ENCODE measurements around the gene TBC1D5. TPM values are rescaled to one million over a fixed set of nuclear protein-coding genes. Genes with fewer than 3 reads are reported as not detected.

The TBC1D5 gene
- total RNA-seq, 1 experiment from 2014 or later: 36.4 TPM

DNA sequence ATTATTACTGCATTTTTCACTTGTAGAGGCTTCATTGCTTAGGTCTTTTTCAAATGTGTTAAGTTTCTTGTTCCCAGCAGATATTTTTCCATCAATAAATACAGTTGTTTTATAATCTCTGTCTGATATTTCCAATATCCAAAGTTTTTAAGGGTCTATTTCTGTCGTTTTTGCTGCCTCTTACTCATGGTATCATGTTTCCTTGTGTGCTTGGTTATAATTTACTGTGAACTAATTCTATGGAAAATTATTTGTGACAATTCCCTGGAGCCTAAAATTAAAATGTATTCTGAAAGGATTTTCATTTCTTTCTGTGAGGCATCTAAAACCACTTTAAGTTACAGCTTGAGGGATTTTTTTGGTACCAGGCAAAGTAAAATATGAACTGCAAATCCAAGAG lies 17.5 kb downstream of the TBC1D5 start:
- intact Hi-C loops (cut with micrococcal nuclease; ENCODE audit: unreplicated experiment): no loop called here
- no peaks in the 10 kb centered on the region for H3K9me3 Mint-ChIP-seq (ENCODE audit: unreplicated experiment)
- Histone ChIP-seq H3K36me3 (ENCODE audit: control insufficient read depth, insufficient read depth, low read length) (no peaks in the 10 kb centered on the region), H3K27me3 (replicated peaks; ENCODE audit: control insufficient read depth, insufficient read depth, low read length) (no peaks in the 10 kb centered on the region), H3K4me3 (ENCODE audit: low read depth, low read length) (no peak overlapping the region), H3K4me1 (no peaks in the 10 kb centered on the region), H3K9me3 (peaks cover 7% of the 10 kb centered on the region; the same call in 1 of the 2 replicates)
- DNase-seq: no peak
- BruUV-seq (replicated peaks): no TSS peak
- ChIA-PET POLR2A (no interaction called here), CTCF (interaction anchor here (0.7 kb wide), 1 partner anchor 277 kb away, joined by 3 read pairs; no protein-coding TSS in a partner anchor)
- peaks cover 14% of the 10 kb centered on the region for H3K36me3 Mint-ChIP-seq (ENCODE audit: insufficient read depth, unreplicated experiment)
- no peak for TF ChIP-seq CTCF (IDR thresholded peaks at IDR 0.05; ENCODE audit: insufficient read depth in 1 of 2, low read depth in 1 of 2, low read length in 1 of 2, severe bottlenecking in 1 of 2, unreplicated experiment in 1 of 2)
- H3K27ac Mint-ChIP-seq (ENCODE audit: unreplicated experiment): no peak overlapping the region
- H3K4me1 Mint-ChIP-seq (ENCODE audit: low read depth, unreplicated experiment): no peaks in the 10 kb centered on the region
- H3K4me3 Mint-ChIP-seq (ENCODE audit: unreplicated experiment): no peak overlapping the region
- no peaks in the 10 kb centered on the region for H3K27me3 Mint-ChIP-seq (ENCODE audit: insufficient read depth, unreplicated experiment)

DNA sequence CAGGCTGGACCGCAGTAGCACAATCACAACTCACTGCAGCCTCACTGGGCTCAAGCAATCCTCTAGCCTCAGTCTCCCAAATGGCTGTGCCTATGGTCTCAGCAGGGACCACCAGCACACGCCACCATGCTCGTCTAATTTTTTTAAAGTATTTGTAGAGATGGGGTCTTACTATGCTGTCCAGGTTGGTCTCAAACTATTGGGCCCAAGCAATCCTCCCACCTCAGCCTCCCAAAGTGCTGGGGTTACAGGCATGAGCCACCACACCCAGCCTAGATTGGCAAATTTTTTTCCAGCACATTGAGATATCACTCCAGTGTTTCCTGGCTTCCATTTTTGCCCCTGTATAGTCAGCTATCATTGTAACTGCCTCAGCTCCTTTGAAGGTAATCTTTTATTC lies 18.3 kb downstream of the TBC1D5 start:
- intact Hi-C loops (cut with micrococcal nuclease; ENCODE audit: unreplicated experiment): no loop called here
- POLR2A ChIA-PET: no interaction called here

DNA sequence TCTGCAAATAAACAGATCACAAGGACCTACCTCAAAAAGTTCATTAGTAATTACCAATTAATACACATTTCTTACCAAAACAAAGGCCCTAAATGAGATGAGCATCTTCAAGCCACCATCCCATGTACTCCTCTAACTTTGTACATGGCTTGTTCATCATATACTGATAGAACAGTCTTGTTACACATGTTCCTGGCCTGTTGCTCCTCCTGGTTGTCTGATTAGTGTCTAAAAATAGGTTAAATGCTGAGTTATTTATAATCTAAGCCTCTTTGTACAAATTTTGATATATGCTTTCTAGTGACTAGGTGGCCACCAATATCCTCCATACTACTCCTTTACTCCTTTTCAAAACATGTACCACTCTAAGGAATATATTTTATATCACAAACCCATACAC lies 25.0 kb downstream of the TBC1D5 start:
- no peak for DNase-seq
- no peak overlapping the region for H3K4me3 ChIP-seq (ENCODE audit: low read depth, low read length)
- BruUV-seq (replicated peaks): no TSS peak
- TF ChIP-seq CTCF (IDR thresholded peaks at IDR 0.05; ENCODE audit: insufficient read depth in 1 of 2, low read depth in 1 of 2, low read length in 1 of 2, severe bottlenecking in 1 of 2, unreplicated experiment in 1 of 2): no peak
- no peaks in the 10 kb centered on the region for H3K27me3 ChIP-seq (replicated peaks; ENCODE audit: control insufficient read depth, insufficient read depth, low read length)
- no peaks in the 10 kb centered on the region for H3K4me1 Mint-ChIP-seq (ENCODE audit: low read depth, unreplicated experiment)
- no peaks in the 10 kb centered on the region for H3K27me3 Mint-ChIP-seq (ENCODE audit: insufficient read depth, unreplicated experiment)
- ChIA-PET POLR2A (no interaction called here), CTCF (no interaction called here)
- no peaks in the 10 kb centered on the region for H3K36me3 ChIP-seq (ENCODE audit: control insufficient read depth, insufficient read depth, low read length)
- H3K4me3 Mint-ChIP-seq (ENCODE audit: unreplicated experiment): no peak overlapping the region
- intact Hi-C loops (cut with micrococcal nuclease; ENCODE audit: unreplicated experiment): no loop called here
- peaks cover 16% of the 10 kb centered on the region for H3K36me3 Mint-ChIP-seq (ENCODE audit: insufficient read depth, unreplicated experiment)
- peaks cover 10% of the 10 kb centered on the region for H3K9me3 Mint-ChIP-seq (ENCODE audit: unreplicated experiment)
- no peak overlapping the region for H3K27ac Mint-ChIP-seq (ENCODE audit: unreplicated experiment)
- no peaks in the 10 kb centered on the region for H3K4me1 ChIP-seq
- H3K9me3 ChIP-seq: no peaks in the 10 kb centered on the region

More for the DNA sequence above, 18.3 kb downstream of the TBC1D5 start:
- CTCF ChIA-PET: no interaction called here
- no peak for DNase-seq
- Histone ChIP-seq H3K4me3 (ENCODE audit: low read depth, low read length) (no peak overlapping the region), H3K36me3 (ENCODE audit: control insufficient read depth, insufficient read depth, low read length) (no peaks in the 10 kb centered on the region), H3K27me3 (replicated peaks; ENCODE audit: control insufficient read depth, insufficient read depth, low read length) (no peaks in the 10 kb centered on the region), H3K9me3 (peaks cover 7% of the 10 kb centered on the region; the same call in 1 of the 2 replicates), H3K4me1 (no peaks in the 10 kb centered on the region)
- Mint-ChIP-seq H3K4me3 (ENCODE audit: unreplicated experiment) (no peak overlapping the region), H3K27ac (ENCODE audit: unreplicated experiment) (no peak overlapping the region), H3K36me3 (ENCODE audit: insufficient read depth, unreplicated experiment) (peaks cover 10% of the 10 kb centered on the region), H3K4me1 (ENCODE audit: low read depth, unreplicated experiment) (no peaks in the 10 kb centered on the region), H3K9me3 (ENCODE audit: unreplicated experiment) (no peaks in the 10 kb centered on the region), H3K27me3 (ENCODE audit: insufficient read depth, unreplicated experiment) (no peaks in the 10 kb centered on the region)
- no TSS peak for BruUV-seq (replicated peaks)
- TF ChIP-seq CTCF (IDR thresholded peaks at IDR 0.05; ENCODE audit: insufficient read depth in 1 of 2, low read depth in 1 of 2, low read length in 1 of 2, severe bottlenecking in 1 of 2, unreplicated experiment in 1 of 2): no peak
